H9 (cell line): ENCODE data around the gene CSAD. TPM values are rescaled to one million over a fixed set of nuclear protein-coding genes. Genes with fewer than 3 reads are reported as not detected.

ENCODE experiments used
- DNase-seq: peaks from one replicate; pipeline ENCODE4 v3.0.0-alpha.2; 2017
- H2AFZ ChIP-seq: one replicate; pipeline ENCODE4 v1.6.1; 2013; ENCODE audit warnings: mild to moderate bottlenecking, low read length, control low read depth, moderate library complexity
- H2AK5ac ChIP-seq: 2 replicates; pipeline ENCODE4 v1.6.1; 2013; ENCODE audit warnings: low read length, control low read depth, mixed read lengths; ENCODE audit not compliant: insufficient read length
- H2BK120ac ChIP-seq: one replicate; pipeline ENCODE4 v1.6.1; 2013; ENCODE audit warnings: low read depth, mild to moderate bottlenecking, low read length, control low read depth, inconsistent platforms; ENCODE audit not compliant: poor library complexity, severe bottlenecking
- H2BK12ac ChIP-seq: 2 replicates; pipeline ENCODE4 v1.6.1; 2013; ENCODE audit warnings: low read length, control low read depth, mixed read lengths, low read depth; ENCODE audit not compliant: insufficient read length
- H2BK15ac ChIP-seq: 2 replicates; pipeline ENCODE4 v1.6.1; 2013; ENCODE audit warnings: low read depth, low read length, control low read depth
- H2BK20ac ChIP-seq: one replicate; pipeline ENCODE4 v1.6.1; 2013; ENCODE audit warnings: low read depth, mild to moderate bottlenecking, low read length, control low read depth, inconsistent platforms; ENCODE audit not compliant: poor library complexity, severe bottlenecking
- H2BK5ac ChIP-seq: 2 replicates; pipeline ENCODE4 v1.6.1; 2013; ENCODE audit warnings: low read length, control low read depth, mixed read lengths; ENCODE audit not compliant: insufficient read length
- H3K14ac ChIP-seq: 2 replicates; pipeline ENCODE4 v1.6.1; 2013; ENCODE audit warnings: low read length, control low read depth; ENCODE audit not compliant: insufficient read depth
- H3K18ac ChIP-seq: 2 replicates; pipeline ENCODE4 v1.6.1; 2013; ENCODE audit warnings: low read depth, mild to moderate bottlenecking, mixed read lengths, low read length, control low read depth; ENCODE audit not compliant: insufficient read length
- H3K23ac ChIP-seq: 2 replicates; pipeline ENCODE4 v1.6.1; 2013; ENCODE audit warnings: low read length, control low read depth, mixed read lengths, low read depth; ENCODE audit not compliant: insufficient read length
- H3K23me2 ChIP-seq: 2 replicates; pipeline ENCODE4 v1.6.1; 2013; ENCODE audit warnings: low read depth, mild to moderate bottlenecking, mixed read lengths, low read length, control low read depth; ENCODE audit not compliant: insufficient read length, poor library complexity, severe bottlenecking
- H3K27ac ChIP-seq: 2 replicates; pipeline ENCODE4 v1.5.1; 2013; ENCODE audit warnings: low read length, control low read depth, mixed read lengths, low read depth; ENCODE audit not compliant: insufficient read length
- H3K27me3 ChIP-seq: 2 replicates; pipeline ENCODE4 v1.6.1; 2013; ENCODE audit warnings: low read length, control low read depth, inconsistent platforms; ENCODE audit not compliant: insufficient read depth
- H3K4ac ChIP-seq: 2 replicates; pipeline ENCODE4 v1.6.1; 2013; ENCODE audit warnings: low read depth, mild to moderate bottlenecking, control low read depth, inconsistent platforms, low read length, moderate library complexity
- H3K4me1 ChIP-seq: 2 replicates; pipeline ENCODE4 v1.6.1; 2013; ENCODE audit warnings: low read length, control low read depth, inconsistent platforms; ENCODE audit not compliant: insufficient read depth
- H3K4me2 ChIP-seq: 2 replicates; pipeline ENCODE4 v1.6.1; 2013; ENCODE audit warnings: low read length, control low read depth, mixed read lengths; ENCODE audit not compliant: insufficient read length, insufficient read depth
- H3K56ac ChIP-seq: 2 replicates; pipeline ENCODE4 v1.6.1; 2013; ENCODE audit warnings: low read depth, mild to moderate bottlenecking, mixed read lengths, low read length, control low read depth; ENCODE audit not compliant: insufficient read length
- H3K79me1 ChIP-seq: 2 replicates; pipeline ENCODE4 v1.6.1; 2013; ENCODE audit warnings: low read depth, mild to moderate bottlenecking, moderate library complexity, low read length, control low read depth, inconsistent platforms; ENCODE audit not compliant: insufficient read depth, poor library complexity, severe bottlenecking
- H3K79me2 ChIP-seq: 2 replicates; pipeline ENCODE4 v1.6.1; 2013; ENCODE audit warnings: low read length, control low read depth, inconsistent platforms; ENCODE audit not compliant: insufficient read depth
- H3K9ac ChIP-seq: 2 replicates; pipeline ENCODE4 v1.6.1; 2013; ENCODE audit warnings: low read length, control low read depth, mixed read lengths; ENCODE audit not compliant: insufficient read length; ENCODE audit errors: extremely low read depth
- H3K9me3 ChIP-seq: one replicate; pipeline ENCODE4 v1.6.1; 2013; ENCODE audit warnings: low read depth, low read length, inconsistent platforms; ENCODE audit not compliant: control insufficient read depth
- H3T11ph ChIP-seq: one replicate; pipeline ENCODE4 v1.6.1; 2013; ENCODE audit warnings: mild to moderate bottlenecking, low read length, control low read depth, inconsistent platforms
- H4K20me1 ChIP-seq: one replicate; pipeline ENCODE4 v1.6.1; 2013; ENCODE audit not compliant: control insufficient read depth, insufficient read length, insufficient read depth
- H4K5ac ChIP-seq: 2 replicates; pipeline ENCODE4 v1.6.1; 2013; ENCODE audit warnings: low read depth, mild to moderate bottlenecking, mixed read lengths, low read length, control low read depth; ENCODE audit not compliant: insufficient read length
- H4K8ac ChIP-seq: replicated peaks from 2 replicates; pipeline ENCODE4 v1.6.1; 2013; ENCODE audit warnings: low read length, control low read depth, mixed read lengths, low read depth; ENCODE audit not compliant: insufficient read length
- H4K91ac ChIP-seq: 2 replicates; pipeline ENCODE4 v1.6.1; 2013; ENCODE audit warnings: low read depth, mild to moderate bottlenecking, moderate library complexity, mixed read lengths, low read length, control low read depth; ENCODE audit not compliant: insufficient read length
- H3K27ac Mint-ChIP-seq, 3 experiments: 2 replicates in 2 of 3; 3 replicates in 1 of 3; pipeline ENCODE4 v1.8.0; 2020 to 2021; ENCODE audit warnings: mixed read lengths in 3 of 3, mild to moderate bottlenecking in 1 of 3, moderate library complexity in 1 of 3
- H3K27me3 Mint-ChIP-seq: 2 replicates; pipeline ENCODE4 v1.8.0; 2021; ENCODE audit warnings: low read depth, mild to moderate bottlenecking, moderate library complexity, mixed read lengths
- H3K36me3 Mint-ChIP-seq, 3 experiments: 2 replicates in 2 of 3; 3 replicates in 1 of 3; pipeline ENCODE4 v1.8.0; 2020 to 2021; ENCODE audit warnings: low read depth in 3 of 3, mixed read lengths in 3 of 3; ENCODE audit not compliant: insufficient read depth in 1 of 3
- H3K4me1 Mint-ChIP-seq, 2 experiments: 2 replicates each; pipeline ENCODE4 v1.8.0; 2020; ENCODE audit warnings: mixed read lengths in 2 of 2
- H3K4me3 Mint-ChIP-seq, 2 experiments: 2 replicates in 1 of 2; 3 replicates in 1 of 2; pipeline ENCODE4 v1.8.0; 2020 to 2021; ENCODE audit warnings: mild to moderate bottlenecking in 2 of 2, mixed read lengths in 2 of 2, moderate library complexity in 1 of 2
- H3K9me3 Mint-ChIP-seq, 2 experiments: 2 replicates in 1 of 2; 3 replicates in 1 of 2; pipeline ENCODE4 v1.8.0; 2020; ENCODE audit warnings: mild to moderate bottlenecking in 2 of 2, mixed read lengths in 2 of 2, moderate library complexity in 1 of 2
- CTCF ChIP-seq: fragments of 200-600 bp; sonication (generic); conservative IDR thresholded peaks from 3 replicates; pipeline ENCODE4 v1.8.0; 2021; ENCODE audit warnings: antibody characterized with exemption, mild to moderate bottlenecking
- WGBS: extraction: QIAGEN DNeasy Blood & Tissue Kit; methylation state at CpG from one replicate; pipeline ENCODE4 v1.1.7; 2013; ENCODE audit warnings: missing lambda C conversion rate, low lambda C conversion rate, mixed read lengths; ENCODE audit not compliant: insufficient read length; ENCODE audit errors: extremely low coverage; 5-methylcytosine and 5-hydroxymethylcytosine counted together
- total RNA-seq: library from RNA; stranded (reverse); gene quantifications from 2 replicates; pipeline ENCODE4 v1.2.1, GENCODE V29; 2021

Gene CSAD
- total RNA-seq, 1 experiment from 2014 or later, result 7.4 TPM

GRCh38 chr12:53197011-53197640 is 16.4 kb upstream of the CSAD start:
- Histone ChIP-seq H2AFZ (no peak overlapping the region), H2BK15ac (no peak overlapping the region), H3K14ac (no peak overlapping the region), H3K9ac (no peak overlapping the region), H3K18ac (no peak overlapping the region), H4K20me1 (no peaks in the 10 kb centered on the region), H3K23me2 (no peaks in the 10 kb centered on the region), H2BK12ac (no peak overlapping the region), H2BK20ac (no peak overlapping the region), H2BK120ac (no peak overlapping the region), H4K8ac (no peak overlapping the region), H3K56ac (no peak overlapping the region), H2AK5ac (no peak overlapping the region), H3K4ac (no peak overlapping the region), H3T11ph (no peak overlapping the region), H3K27ac (no peak overlapping the region), H4K5ac (no peak overlapping the region), H3K23ac (no peak overlapping the region), H2BK5ac (no peak overlapping the region), H3K4me1 (no peaks in the 10 kb centered on the region), H3K9me3 (no peaks in the 10 kb centered on the region), H3K4me2 (no peak overlapping the region), H3K79me2 (no peaks in the 10 kb centered on the region), H3K79me1 (no peaks in the 10 kb centered on the region), H4K91ac (no peak overlapping the region), H3K27me3 (peaks cover 18% of the 10 kb centered on the region; the same call in 1 of the 2 replicates)
- TF ChIP-seq CTCF, result no peak
- Mint-ChIP-seq H3K9me3 (0 out of 5 replicates have a peak, but pooled peaks cover 0 to 2% of the 10 kb centered on the region in 2 experiments), H3K27ac (no peak overlapping the region), H3K27me3 (peaks cover 96% of the 10 kb centered on the region), H3K4me1 (0 out of 4 replicates have a peak, but pooled peaks cover 0 to 3% of the 10 kb centered on the region in 2 experiments), H3K4me3 (no peak overlapping the region), H3K36me3 (no peaks in the 10 kb centered on the region)
- no CpG with 5 or more reads among the region's 19 CpGs for WGBS
- DNase-seq, result no peak
